ENCODE data around the gene DPH6.
A peak's percentile ranks its signal among the peaks of the same experiment; 100 is the strongest.

The DPH6 gene

GRCh38 chr15:35496585-35496984, 49.4 kb downstream of the DPH6 start:
- TF ChIP-seq CTCF (IDR thresholded peaks at IDR 0.05; ENCODE audit: low read depth, low read length) (no peak), EZH2phosphoT487 (IDR thresholded peaks at IDR 0.05; ENCODE audit: low read depth) (no peak)
- Histone ChIP-seq H3K27me3 (ENCODE audit: low read depth, low read length) (no peaks in the 10 kb centered on the region), H3K9ac (ENCODE audit: low read length) (no peak overlapping the region), H3K4me2 (ENCODE audit: low read length) (0 out of 2 replicates have a peak overlapping the region, but pooled peaks have one; percentile 16), H3K4me3 (ENCODE audit: low read length) (no peak overlapping the region), H3K27ac (ENCODE audit: low read length) (peak overlapping the region; percentile 25), H3K4me1 (ENCODE audit: low read length) (peaks cover 29% of the 10 kb centered on the region), H3K9me3 (ENCODE audit: insufficient read depth, low read length) (no peaks in the 10 kb centered on the region), H3K36me3 (replicated peaks; ENCODE audit: low read depth, low read length) (peaks cover 8% of the 10 kb centered on the region), H2AFZ (ENCODE audit: low read depth, low read length) (no peak overlapping the region), H3K79me2 (ENCODE audit: low read length) (no peaks in the 10 kb centered on the region), H4K20me1 (ENCODE audit: insufficient read depth, low read length) (no peaks in the 10 kb centered on the region)

GRCh38 chr15:35495080-35495479, 50.9 kb downstream of the DPH6 start:
- TF ChIP-seq CTCF (IDR thresholded peaks at IDR 0.05; ENCODE audit: low read depth, low read length) (no peak), EZH2phosphoT487 (IDR thresholded peaks at IDR 0.05; ENCODE audit: low read depth) (no peak)
- Histone ChIP-seq H3K4me3 (ENCODE audit: low read length) (no peak overlapping the region), H3K9me3 (ENCODE audit: insufficient read depth, low read length) (no peaks in the 10 kb centered on the region), H2AFZ (ENCODE audit: low read depth, low read length) (no peak overlapping the region), H3K27ac (ENCODE audit: low read length) (no peak overlapping the region), H3K4me1 (ENCODE audit: low read length) (peaks cover 29% of the 10 kb centered on the region), H3K79me2 (ENCODE audit: low read length) (no peaks in the 10 kb centered on the region), H3K36me3 (replicated peaks; ENCODE audit: low read depth, low read length) (peaks cover 8% of the 10 kb centered on the region), H3K4me2 (ENCODE audit: low read length) (no peak overlapping the region), H3K9ac (ENCODE audit: low read length) (no peak overlapping the region), H3K27me3 (ENCODE audit: low read depth, low read length) (no peaks in the 10 kb centered on the region), H4K20me1 (ENCODE audit: insufficient read depth, low read length) (no peaks in the 10 kb centered on the region)

- no peaks in the 10 kb centered on the region for H4K20me1 ChIP-seq (ENCODE audit: insufficient read depth, low read length)
- peaks cover 10% of the 10 kb centered on the region; the same call in 1 of the 2 replicates for H3K9me3 ChIP-seq (ENCODE audit: insufficient read depth, low read length)
- H3K79me2 ChIP-seq (ENCODE audit: low read length), result no peaks in the 10 kb centered on the region
- H3K4me2 ChIP-seq (ENCODE audit: low read length), result no peak overlapping the region
- no peak for TF ChIP-seq EZH2phosphoT487 (IDR thresholded peaks at IDR 0.05; ENCODE audit: low read depth)
- no peak for TF ChIP-seq CTCF (IDR thresholded peaks at IDR 0.05; ENCODE audit: low read depth, low read length)
- H3K4me3 ChIP-seq (ENCODE audit: low read length), result no peak overlapping the region
- peaks cover 13% of the 10 kb centered on the region for H3K36me3 ChIP-seq (replicated peaks; ENCODE audit: low read depth, low read length)
- no peaks in the 10 kb centered on the region for H3K27me3 ChIP-seq (ENCODE audit: low read depth, low read length)
- H3K9ac ChIP-seq (ENCODE audit: low read length), result no peak overlapping the region
- H2AFZ ChIP-seq (ENCODE audit: low read depth, low read length), result no peak overlapping the region
- H3K27ac ChIP-seq (ENCODE audit: low read length), result no peak overlapping the region
- H3K4me1 ChIP-seq (ENCODE audit: low read length), result peaks cover 15% of the 10 kb centered on the region
Observed at GRCh38 chr15:35491999-35492398, 54.0 kb downstream of the DPH6 start.

- TF ChIP-seq EZH2phosphoT487 (IDR thresholded peaks at IDR 0.05; ENCODE audit: low read depth), result no peak
- TF ChIP-seq CTCF (IDR thresholded peaks at IDR 0.05; ENCODE audit: low read depth, low read length), result no peak
- peaks cover 21% of the 10 kb centered on the region for H3K36me3 ChIP-seq (replicated peaks; ENCODE audit: low read depth, low read length)
- H2AFZ ChIP-seq (ENCODE audit: low read depth, low read length), result no peak overlapping the region
- H3K9me3 ChIP-seq (ENCODE audit: insufficient read depth, low read length), result peaks cover 10% of the 10 kb centered on the region; the same call in 1 of the 2 replicates
- H4K20me1 ChIP-seq (ENCODE audit: insufficient read depth, low read length), result no peaks in the 10 kb centered on the region
- H3K4me2 ChIP-seq (ENCODE audit: low read length), result no peak overlapping the region
- no peaks in the 10 kb centered on the region for H3K27me3 ChIP-seq (ENCODE audit: low read depth, low read length)
- H3K4me1 ChIP-seq (ENCODE audit: low read length), result peaks cover 8% of the 10 kb centered on the region
- H3K27ac ChIP-seq (ENCODE audit: low read length), result no peak overlapping the region
- H3K9ac ChIP-seq (ENCODE audit: low read length), result no peak overlapping the region
- H3K79me2 ChIP-seq (ENCODE audit: low read length), result no peaks in the 10 kb centered on the region
- no peak overlapping the region for H3K4me3 ChIP-seq (ENCODE audit: low read length)
Observed at GRCh38 chr15:35491173-35491572, 54.8 kb downstream of the DPH6 start.
